HG02610 (cell line): ENCODE results near the gene TEX51.

Experiments used
- ATAC-seq: cut with Tn5 transposase; IDR thresholded peaks from one replicate; pipeline ENCODE4 v1.9.1; 2021; ENCODE audit warnings: mild to moderate bottlenecking, moderate library complexity; ENCODE audit not compliant: unreplicated experiment

Gene TEX51

DNA sequence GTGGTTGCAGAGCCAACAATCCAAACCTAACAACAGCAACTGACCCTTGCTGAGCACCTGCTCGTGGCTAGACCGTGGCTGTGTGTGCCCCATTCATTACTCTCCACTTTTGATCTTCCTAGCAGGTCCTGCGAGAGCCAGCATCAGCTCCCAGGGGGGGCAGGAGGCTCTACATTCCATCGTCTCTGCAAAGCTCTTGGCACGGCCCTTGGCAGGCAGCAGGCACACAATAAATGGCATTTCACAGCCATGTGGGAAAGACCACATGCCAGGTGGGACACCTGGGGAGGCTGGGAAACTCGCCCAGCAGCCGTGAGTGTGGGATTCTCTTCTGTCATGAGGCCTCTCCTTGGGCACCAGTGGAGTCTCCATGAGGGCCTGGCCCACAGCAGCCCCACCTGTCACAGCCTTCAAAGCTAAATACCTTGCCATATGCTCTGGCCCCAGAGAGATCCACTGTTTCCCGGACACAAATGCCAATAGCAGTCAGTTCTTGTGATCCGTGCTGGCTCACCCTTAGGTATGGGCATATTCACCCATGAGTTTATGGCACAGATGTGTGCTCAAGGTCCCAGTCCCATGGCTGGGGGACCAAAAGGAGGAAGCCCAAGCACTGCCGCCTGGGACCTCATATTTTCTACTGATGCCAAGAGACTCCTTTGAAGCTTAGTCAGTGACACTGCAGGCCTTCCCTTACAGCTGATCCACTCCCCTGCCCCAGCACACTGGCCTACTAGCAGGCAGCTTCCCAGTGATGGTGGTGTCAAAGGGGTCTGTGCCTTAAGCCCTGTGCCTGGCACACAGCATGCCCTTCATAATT is 6.8 kb upstream of the TEX51 start:
- ATAC-seq, result no peak

DNA sequence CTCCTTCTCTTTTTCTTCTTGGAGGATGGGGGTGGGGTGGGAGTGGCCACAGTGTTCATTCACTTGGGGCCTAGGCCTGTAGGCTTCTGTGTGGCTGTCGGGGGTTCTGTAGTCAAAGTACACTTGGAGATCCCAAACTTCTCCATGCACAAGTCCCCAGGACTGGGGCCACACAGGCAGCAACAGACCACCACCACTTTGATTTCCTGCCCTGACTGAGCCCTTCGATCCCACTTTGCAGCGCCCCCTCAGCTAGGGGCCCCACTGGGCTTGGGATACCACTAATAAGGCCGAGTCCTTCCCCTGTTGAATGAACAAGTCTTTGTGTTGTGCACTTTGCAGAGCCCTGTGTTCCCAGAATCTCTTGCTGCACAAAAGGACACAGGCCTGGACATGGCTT is 5.5 kb upstream of the TEX51 start:
- no peak for ATAC-seq

DNA sequence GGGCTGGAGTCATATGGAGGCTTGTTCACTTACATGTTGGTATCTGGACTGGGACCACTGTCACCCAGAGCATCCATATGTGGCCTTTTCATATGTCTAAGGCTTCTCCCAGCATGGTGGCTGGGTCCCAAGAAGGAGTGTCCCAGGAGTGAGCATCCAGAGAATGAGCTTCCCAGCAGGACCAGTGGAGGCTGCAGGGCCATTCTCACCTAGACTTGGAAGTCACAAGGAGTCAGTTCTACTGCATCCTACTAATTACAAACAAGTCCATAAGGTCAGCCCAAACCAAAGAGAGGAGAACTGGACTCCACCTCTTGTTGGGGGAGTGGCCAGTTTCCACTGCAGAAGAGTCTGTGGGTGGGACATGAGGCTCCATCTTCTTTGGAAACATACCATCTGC is 5.1 kb upstream of the TEX51 start:
- no peak for ATAC-seq

DNA sequence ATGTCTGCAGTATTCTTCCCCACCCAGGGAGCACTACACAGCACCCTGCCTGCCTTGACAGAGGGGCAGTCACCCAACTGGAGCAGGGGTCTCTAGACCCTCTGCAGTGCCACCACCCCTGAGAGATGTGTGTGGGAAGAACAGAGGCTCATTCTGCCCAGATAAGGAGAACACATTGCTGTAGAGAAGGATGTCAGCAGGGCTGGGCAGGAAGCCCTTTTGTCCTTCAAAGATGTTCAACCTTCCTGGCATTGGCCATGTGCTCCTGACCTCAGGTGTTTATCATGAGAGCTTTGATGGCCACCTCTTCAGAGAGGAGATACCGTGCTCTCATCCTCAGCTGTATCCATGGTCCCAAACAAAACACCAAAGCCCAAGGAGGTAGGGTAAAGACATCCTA is 4.6 kb upstream of the TEX51 start:
- ATAC-seq, result no peak

- ATAC-seq, result no peak
Measured at GRCh38 chr2:126894585-126895182, 4.0 kb upstream of the TEX51 start.

GRCh38 chr2:126895336-126895735 is 3.4 kb upstream of the TEX51 start:
- ATAC-seq, result no peak

DNA sequence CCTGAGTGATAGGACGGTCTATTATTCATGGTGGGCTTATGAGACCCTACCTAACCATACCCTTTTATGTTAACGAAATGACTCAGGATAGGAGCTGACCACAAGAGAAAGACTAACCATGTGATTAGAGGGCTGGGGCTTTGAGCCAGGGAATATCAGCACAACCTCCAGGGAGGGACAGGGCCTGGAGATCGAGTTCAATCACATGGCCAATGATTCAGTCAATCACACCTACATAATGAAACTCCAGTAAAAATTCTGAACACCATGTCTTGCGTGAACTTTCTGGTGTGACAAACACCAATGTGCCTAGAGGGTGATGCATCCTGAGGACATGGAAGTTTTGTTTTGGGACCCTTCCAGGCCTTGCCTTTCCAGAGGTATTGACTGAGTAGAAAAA is 2.2 kb upstream of the TEX51 start:
- ATAC-seq, result no peak

DNA sequence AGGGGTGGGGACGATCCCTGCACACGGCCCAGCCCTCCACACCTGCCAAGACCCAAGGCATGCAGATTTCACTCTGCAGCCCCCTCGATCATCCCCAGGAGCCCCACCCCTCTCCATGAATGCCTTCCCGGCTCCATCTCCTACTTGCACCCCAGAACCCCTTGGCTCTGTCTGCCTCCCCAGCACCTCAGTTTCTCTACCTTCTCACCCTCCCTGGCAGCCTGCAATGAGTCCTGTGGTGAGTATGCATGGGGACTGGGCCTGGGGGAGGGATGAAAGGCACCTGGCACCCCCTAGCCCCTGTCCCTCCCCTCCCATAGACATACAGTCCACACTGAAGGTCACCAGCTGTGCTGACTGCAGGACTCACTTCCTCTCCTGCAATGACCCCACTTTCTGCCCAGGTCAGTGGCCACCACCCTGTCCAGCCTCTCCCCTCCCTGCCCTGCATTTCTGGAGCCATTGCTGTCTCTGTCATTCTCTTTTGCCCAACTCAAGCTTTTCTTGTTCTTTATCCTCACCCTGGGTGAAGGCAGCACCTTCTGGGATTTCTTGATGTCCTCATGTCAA is 1.0 kb downstream of the TEX51 start:
- no peak for ATAC-seq

DNA sequence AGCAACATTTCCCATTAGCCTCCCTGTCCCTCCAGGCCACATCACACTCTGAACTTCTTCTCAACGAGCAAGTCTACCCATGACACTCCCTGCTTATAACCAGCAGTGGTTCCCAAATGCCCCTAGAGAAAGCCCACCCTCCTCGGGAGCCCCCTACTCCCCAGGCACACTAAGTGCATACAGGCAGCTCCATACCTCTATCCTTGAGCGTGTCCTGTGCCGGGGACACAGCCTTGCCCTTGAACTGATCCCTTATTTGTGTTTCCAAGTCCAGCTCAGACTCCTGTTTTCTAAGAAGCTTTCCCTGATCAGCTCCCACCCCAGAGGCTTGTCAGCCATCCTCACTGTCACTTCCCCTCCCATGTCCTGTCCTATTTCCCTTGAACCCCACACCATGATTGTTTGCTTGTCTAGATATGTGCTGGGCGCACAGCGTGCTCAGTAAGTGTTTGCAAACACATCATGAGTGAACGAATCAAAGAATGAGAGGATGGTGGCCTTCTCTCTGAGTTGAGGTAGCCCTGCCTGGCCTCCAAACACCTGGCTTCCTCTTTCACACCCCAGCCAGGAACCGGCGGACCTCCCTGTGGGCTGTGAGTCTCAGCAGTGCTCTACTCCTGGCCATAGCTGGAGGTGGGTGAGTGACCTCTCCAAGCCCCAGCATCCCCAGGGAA is 2.1 kb downstream of the TEX51 start:
- no peak for ATAC-seq

- no peak for ATAC-seq
Measured at GRCh38 chr2:126901459-126901858, 2.8 kb downstream of the TEX51 start.

DNA sequence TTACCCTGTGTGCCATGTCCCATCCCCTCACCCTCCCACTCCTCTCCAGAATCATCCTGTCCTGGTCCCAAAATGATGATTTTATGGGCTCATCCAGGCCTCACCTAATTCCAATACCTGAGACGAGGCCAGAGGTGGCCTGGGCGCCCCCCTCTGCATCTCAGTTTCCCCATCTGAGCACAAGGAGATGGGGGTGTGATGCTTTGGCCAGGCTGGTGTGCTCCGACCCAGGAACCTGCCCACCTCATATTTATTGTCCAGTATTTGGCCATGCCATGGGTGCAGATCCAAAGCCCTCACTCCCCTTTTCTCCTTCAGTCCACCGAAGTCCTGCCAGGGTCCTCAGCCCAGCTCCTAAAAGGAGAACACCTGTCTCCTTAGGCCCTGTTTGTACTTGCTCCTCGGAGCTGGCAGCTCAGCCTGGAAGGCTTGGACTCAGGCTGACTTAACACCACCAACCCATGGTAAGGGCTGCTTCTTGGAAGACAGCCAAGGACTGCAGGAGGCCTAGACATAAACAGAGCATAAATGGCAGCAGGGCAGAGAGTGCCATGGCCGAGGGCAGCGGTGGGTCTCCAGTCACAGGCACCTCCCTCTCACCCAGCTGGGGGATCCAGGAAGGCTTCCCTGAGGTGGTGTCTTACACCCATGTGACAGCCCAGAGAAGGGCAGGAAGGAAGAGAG is 3.6 kb downstream of the TEX51 start:
- ATAC-seq, result no peak

DNA sequence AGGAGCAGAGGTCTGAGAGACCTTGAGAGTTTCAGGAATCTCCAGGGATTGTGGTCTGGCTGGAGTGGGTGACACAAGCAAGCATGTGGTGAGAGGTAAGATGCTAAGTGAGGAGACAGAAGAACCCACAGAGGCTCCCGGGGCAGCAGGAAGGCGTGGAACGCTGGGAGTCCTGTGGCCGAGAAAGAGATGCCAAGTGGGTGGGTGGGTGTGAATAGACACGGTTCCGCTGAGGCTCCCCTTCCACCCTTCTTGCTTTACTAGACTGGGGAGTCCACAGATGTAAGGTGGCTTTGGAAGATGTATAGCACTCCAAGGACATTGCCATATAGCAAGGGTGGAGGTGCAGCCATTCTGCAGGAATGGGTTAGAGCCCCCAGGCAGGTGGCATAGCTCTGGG is 4.2 kb downstream of the TEX51 start:
- no peak for ATAC-seq

DNA sequence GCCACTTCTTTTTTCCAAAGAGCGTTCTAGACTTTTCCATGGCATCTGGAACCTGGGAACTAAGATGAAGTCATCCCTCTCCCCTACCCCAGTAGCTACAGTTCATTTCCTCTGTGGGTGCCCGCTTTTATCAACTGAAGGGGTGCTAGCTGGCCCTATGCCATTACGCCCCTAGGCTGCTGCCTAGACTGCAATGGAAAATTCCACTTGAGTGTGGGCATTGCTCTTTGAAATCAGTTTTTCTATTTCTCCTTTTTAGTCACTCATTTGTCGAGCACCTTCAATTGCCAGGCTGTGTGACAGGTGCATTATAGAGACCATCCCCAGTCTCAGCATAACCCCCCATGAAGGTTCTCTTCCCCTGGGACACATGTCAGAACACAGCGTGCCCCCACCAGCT is 7.3 kb downstream of the TEX51 start:
- no peak for ATAC-seq

DNA sequence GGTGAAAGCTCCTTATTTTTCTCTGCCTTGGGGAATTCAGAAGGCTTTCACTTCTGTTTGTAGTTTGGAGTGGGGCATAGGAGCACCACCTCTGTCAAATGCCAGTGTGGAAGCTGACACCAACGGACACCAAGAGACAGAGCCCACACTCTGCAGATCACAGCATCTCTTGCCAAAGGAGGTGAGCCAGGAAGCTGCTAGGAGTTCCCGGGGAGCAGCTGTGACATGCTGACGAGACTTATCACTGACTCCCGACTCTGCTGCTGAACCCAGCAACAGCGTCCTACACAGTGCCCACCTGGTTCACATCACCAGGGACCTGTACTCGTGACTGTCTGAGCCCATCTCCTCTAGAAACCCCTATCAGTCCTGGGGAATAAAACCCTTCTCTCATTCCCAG is 8.1 kb downstream of the TEX51 start:
- ATAC-seq, result no peak

DNA sequence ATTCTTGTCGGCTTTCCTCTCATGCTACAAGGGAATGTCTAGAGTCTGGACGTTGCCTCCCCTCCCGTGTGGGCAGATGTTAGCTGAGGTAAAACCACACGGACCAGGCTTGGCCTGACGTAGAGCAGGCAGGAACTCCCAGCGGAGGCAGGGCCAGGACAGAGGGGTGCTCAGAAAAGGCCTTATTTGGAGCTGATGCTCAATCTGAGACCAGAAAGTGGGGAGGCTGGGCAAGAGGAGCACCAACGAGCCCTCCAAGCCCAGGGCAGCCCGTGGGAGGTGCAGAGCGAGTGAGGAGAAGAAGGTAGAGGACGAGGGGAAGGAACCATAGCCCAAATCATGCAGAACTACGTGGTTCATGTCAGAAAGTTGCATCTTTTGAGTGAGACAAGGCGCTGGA is 9.0 kb downstream of the TEX51 start:
- no peak for ATAC-seq

DNA sequence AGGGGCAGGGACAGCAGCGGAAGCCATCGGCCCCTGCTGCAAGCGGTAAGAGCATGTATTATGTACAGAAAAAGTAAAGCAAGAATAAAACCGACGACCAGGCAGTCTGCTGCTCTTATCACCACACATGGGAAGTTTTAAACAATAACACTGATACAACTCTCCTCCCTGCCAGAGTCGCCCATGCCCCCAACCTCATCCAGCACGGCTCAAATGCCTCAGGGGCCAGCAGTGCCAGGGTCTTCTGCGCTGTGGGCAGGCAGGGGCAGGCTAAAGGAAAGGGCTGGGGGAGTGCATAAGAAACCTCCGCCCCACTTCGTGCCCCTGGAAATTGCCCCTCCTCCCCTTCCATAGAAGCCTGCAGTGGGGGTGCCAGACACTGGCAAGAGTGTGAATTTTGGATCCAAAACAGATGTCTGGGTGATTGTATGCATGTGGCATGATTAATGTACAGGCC is 10.1 kb downstream of the TEX51 start:
- ATAC-seq, result no peak

DNA sequence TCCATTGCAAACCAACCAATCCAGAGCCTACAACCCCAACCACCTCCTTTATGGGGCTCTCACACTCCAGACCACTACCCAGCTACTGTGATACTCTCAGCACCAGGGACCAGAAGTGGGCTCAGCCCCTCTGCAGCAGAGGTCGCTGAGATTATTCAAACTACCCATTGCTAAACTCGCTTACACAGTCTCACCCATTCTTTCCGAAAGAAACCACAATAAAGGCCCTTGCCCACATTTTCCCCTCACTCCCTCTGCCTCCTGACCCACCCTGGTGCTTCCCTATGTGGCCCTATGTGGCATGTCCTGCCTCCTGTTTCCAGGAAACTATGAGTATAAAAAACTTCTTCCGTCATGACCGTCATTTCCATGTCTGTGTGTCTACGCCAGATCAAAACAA is 10.7 kb downstream of the TEX51 start:
- no peak for ATAC-seq

DNA sequence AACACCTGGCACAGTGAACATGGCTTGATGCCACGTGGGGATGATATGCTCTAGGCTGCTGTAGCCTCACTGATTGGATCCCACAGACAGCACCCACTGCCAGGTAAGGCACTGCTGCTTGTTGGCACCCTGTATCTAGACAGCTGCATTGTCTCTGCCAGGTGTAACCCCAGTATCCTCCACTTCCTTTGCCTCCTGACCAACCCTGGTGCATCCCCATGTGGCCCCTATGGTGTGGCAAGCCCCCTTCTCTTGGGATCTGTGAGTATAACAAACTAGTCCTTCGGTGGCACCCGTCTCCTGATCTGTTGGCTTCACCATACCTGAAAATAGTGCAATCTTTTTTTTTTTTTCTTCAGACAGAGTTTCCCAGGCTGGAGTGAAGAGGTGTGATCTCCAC is 11.1 kb downstream of the TEX51 start:
- no peak for ATAC-seq

DNA sequence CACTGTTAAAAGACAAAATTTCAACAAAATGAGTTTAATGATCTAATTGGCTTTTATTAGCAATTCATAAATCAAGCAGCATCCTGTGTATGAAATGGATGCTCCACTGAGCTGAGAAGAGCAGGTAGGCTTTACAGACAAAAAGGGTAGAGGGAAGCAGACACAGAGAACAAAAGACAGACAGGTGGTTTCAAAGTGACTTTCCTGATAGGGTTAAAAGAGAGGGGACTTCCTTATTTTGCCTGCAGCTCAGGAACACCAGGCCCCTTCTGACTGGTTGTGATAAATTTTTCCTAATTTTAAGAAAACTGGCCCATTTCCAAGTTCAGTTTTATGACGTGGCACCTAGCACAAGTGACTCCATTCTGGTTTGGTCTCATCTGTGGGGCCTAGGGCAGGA is 11.9 kb downstream of the TEX51 start:
- no peak for ATAC-seq

GRCh38 chr2:126911111-126911796 is 12.6 kb downstream of the TEX51 start:
- no peak for ATAC-seq

- ATAC-seq, result no peak
Measured at GRCh38 chr2:126912201-126912600, 13.5 kb downstream of the TEX51 start.
